Heart right ventricle (tissue), 16 donors: Measurements from ENCODE around the gene KRTAP12-1. TPM values are rescaled to one million over a fixed set of nuclear protein-coding genes. Genes with fewer than 3 reads are reported as not detected.

ENCODE experiments used
- ATAC-seq, 8 donors: fragments of 200-7000 bp; cut with Tn5 transposase; one replicate each; pipeline ENCODE4 v1.9.1; 2020; ENCODE audit warnings: mild to moderate bottlenecking in 8 of 8, moderate library complexity in 8 of 8, moderate number of reproducible peaks in 1 of 8
- DNase-seq, 2 donors: peaks; one replicate each; pipeline ENCODE4 v3.0.0-alpha.2; 2020
- H3K27ac ChIP-seq, 10 donors: fragments of 200-600 bp; sonication (generic) in 2 of 10; one replicate each; pipeline versions ENCODE4 v1.5.0 to v1.8.0; 2020 to 2022; ENCODE audit warnings: mild to moderate bottlenecking in 3 of 10
- H3K27me3 ChIP-seq, 7 donors: fragments of 200-600 bp; one replicate each; pipeline ENCODE4 v1.8.0; 2021 to 2022; ENCODE audit warnings: mild to moderate bottlenecking in 2 of 7
- H3K36me3 ChIP-seq, 9 donors: fragments of 200-600 bp; sonication (generic) in 1 of 9; one replicate each; pipeline versions ENCODE4 v1.5.0 to v1.8.0; 2020 to 2022; ENCODE audit warnings: mild to moderate bottlenecking in 2 of 9
- H3K4me1 ChIP-seq, 9 donors: fragments of 200-600 bp; sonication (generic) in 1 of 9; one replicate each; pipeline versions ENCODE4 v1.5.0 to v1.8.0; 2020 to 2022; ENCODE audit warnings: mild to moderate bottlenecking in 4 of 9
- H3K4me3 ChIP-seq, 10 donors: fragments of 200-600 bp; sonication (generic) in 2 of 10; one replicate each; pipeline versions ENCODE4 v1.5.0 to v1.8.0; 2020 to 2022; ENCODE audit warnings: mild to moderate bottlenecking in 7 of 10, moderate library complexity in 2 of 10
- H3K9me3 ChIP-seq, 11 donors: fragments of 200-600 bp in 10 of 11; sonication (generic) in 2 of 11; one replicate each; pipeline versions ENCODE4 v1.5.0 to v1.8.0; 2013 to 2022; ENCODE audit warnings: mild to moderate bottlenecking in 2 of 11, control low read depth in 1 of 11, moderate library complexity in 1 of 11
- WGBS, 2 donors: extraction: QIAGEN DNeasy Blood & Tissue Kit; methylation state at CpG; one replicate each; pipeline ENCODE4 v1.1.7; 2013; ENCODE audit warnings: inconsistent platforms in 1 of 2; 5-methylcytosine and 5-hydroxymethylcytosine counted together
- intact Hi-C, 10 donors: fragments of 100-400 bp; cut with DNase I; formaldehyde crosslinking; loops; one replicate each; pipeline versions ENCODE4 v1.11.1 to v1.14.2; 2022
- polyA plus RNA-seq, 2 donors: library from polyadenylated mRNA; stranded (reverse); fragments of 200-250 nt; gene quantifications; one replicate each; pipeline ENCODE4 v1.2.3, GENCODE V29; 2013
- total RNA-seq, 10 donors: library from RNA; stranded (reverse); fragmentation: NEBNext Ultra II Directional in 3 of 10; extraction: Animal tissue kit (Norgen Biotek cat#: 25700) in 3 of 10; gene quantifications; one replicate each; pipeline versions ENCODE4 v1.2.1 to v1.2.4, GENCODE V29; 2021 to 2023
- TF ChIP-seq, protein P1 (sequence below), 9 donors: fragments of 200-600 bp; sonication (generic) in 2 of 9; IDR thresholded peaks; one replicate each; pipeline versions ENCODE4 v1.5.0 to v1.8.0; 2021 to 2022; ENCODE audit warnings: antibody characterized with exemption in 9 of 9, mild to moderate bottlenecking in 5 of 9, moderate library complexity in 1 of 9
- donor health status: Arrhythmogenic right ventricular cardiomyopathy.
- donor health status: ischemic (EF 13 %, LVEDD 7.1; RV severe dilation, severe dysfunction).
- donor health status: healthy with polysubstance abuse.
- donor health status: DM: no; HTN: yes; CAD: no.
- donor health status: DM: no; HTN: no; CAD: no.
- donor health status: ischemic (EF 25% LVEDD 6.9; RV normal size, moderate dysfunction).
- donor health status: ischemic (EF 25% LVEDD 5.7; RV mildly dilated, moderate dysfunction).
- donor health status: healthy.
- donor health status: DM: yes; HTN: yes; CAD: no.
- donor health status: Ischemic cardiomyopathy.
- donor health status: ischemic (EF 35%, LVEDD 5.7; RV mildly dilated, moderate dysfunction).
- donor health status: nonischemic (EF 11% LVEDD 7.7; RV severe dilation, severe dysfunction).
- donor health status: DM: yes; HTN: yes; CAD: no.
- donor health status: PGD.
- donor health status: ischemic (EF 29% LVEDD 5.4; RV normal size, mild dysfunction).
- donor health status: nonischemic (EF 23%, LVEDD 6.1; RV moderate dilation, normal function).

The KRTAP12-1 gene
- total and polyA plus RNA-seq, 12 donors: not detected

DNA sequence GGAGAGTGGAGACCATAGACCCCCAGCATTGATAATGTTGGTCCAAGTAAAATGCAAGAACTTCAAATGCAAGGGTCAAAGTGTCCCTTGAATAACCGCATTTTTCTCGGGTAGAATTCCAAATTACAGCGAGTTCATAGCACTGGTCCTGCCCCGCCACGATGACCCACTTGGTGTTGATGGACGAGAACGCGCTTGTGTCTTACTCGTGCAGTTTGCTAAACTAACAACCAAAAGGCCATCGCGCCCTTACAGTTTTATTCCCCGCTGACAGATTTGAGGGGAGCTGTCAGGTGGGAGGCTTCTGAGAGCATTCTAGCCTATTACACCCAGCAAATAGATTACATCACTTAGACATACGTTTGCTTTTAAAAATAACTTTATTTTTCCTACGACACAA, 46.8 kb upstream of the KRTAP12-1 start:
- no peak for ATAC-seq
- no peak overlapping the region for H3K4me3 ChIP-seq
- H3K27me3 ChIP-seq: peaks cover 0 to 65% (median 41%) of the 10 kb centered on the region in 7 donors
- 84 to 90% methylated on average over 14 of the region's 14 CpGs for WGBS, 2 donors
- H3K27ac ChIP-seq: no peak overlapping the region
- H3K9me3 ChIP-seq: no peaks in the 10 kb centered on the region
- no peaks in the 10 kb centered on the region for H3K36me3 ChIP-seq
- intact Hi-C loops: no loop called here
- TF ChIP-seq, protein P1, sequence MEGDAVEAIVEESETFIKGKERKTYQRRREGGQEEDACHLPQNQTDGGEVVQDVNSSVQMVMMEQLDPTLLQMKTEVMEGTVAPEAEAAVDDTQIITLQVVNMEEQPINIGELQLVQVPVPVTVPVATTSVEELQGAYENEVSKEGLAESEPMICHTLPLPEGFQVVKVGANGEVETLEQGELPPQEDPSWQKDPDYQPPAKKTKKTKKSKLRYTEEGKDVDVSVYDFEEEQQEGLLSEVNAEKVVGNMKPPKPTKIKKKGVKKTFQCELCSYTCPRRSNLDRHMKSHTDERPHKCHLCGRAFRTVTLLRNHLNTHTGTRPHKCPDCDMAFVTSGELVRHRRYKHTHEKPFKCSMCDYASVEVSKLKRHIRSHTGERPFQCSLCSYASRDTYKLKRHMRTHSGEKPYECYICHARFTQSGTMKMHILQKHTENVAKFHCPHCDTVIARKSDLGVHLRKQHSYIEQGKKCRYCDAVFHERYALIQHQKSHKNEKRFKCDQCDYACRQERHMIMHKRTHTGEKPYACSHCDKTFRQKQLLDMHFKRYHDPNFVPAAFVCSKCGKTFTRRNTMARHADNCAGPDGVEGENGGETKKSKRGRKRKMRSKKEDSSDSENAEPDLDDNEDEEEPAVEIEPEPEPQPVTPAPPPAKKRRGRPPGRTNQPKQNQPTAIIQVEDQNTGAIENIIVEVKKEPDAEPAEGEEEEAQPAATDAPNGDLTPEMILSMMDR (IDR thresholded peaks at IDR 0.05): no peak
- peaks cover 0 to 3% (median 0%) of the 10 kb centered on the region in 9 donors for H3K4me1 ChIP-seq
- DNase-seq: no peak

DNA sequence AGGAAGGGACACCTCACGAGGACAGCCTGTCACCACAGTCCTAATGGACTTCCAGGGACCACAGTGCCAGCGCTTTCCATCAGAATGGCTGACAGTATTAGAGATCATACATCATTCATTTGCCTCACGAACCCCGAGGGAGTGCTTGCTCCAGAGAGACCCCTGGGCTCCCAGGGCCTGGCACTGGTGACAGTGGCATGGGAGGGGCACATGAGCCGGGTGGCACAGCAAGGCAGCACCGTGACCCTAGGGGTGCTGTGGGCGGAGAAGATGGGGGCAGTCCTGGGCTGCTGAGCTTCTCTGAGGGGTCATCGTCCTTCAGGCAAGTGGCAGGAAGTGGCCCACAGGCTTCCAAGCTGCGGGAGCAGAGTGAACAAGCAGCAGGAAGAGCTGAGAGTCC, 45.8 kb upstream of the KRTAP12-1 start:
- H3K4me1 ChIP-seq: peaks cover 0 to 9% (median 0%) of the 10 kb centered on the region in 9 donors
- ATAC-seq (no peak), DNase-seq (no peak)
- no peak overlapping the region for H3K27ac ChIP-seq
- WGBS, 2 donors: 70 to 80% methylated on average over 9 of the region's 9 CpGs
- TF ChIP-seq, protein P1 (IDR thresholded peaks at IDR 0.05): no peak
- no peak overlapping the region for H3K4me3 ChIP-seq
- intact Hi-C loops: no loop called here
- H3K36me3 ChIP-seq: no peaks in the 10 kb centered on the region
- H3K27me3 ChIP-seq: peaks cover 0 to 73% (median 51%) of the 10 kb centered on the region in 7 donors
- no peaks in the 10 kb centered on the region for H3K9me3 ChIP-seq

DNA sequence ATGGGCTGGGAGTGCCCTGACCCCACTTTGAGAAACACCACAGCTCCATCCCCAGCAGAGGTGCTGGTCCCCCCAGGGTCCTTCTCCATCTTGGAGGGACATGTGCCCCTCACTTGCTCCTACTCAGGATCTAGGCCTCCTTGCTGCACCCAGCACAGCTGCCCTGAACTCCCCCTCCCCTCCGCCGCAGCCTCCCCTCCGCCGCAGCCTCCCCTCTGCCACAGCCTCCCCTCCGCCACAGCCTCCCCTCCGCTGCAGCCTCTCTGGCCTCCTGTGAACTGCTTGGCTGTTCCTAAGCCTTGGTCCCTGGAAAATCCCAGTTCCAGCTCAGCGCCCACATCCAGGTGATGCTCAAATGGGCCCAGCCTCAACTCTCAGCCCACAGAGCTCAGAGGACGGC, 45.4 kb upstream of the KRTAP12-1 start:
- DNase-seq (no peak), ATAC-seq (no peak)
- Histone ChIP-seq H3K4me1 (peaks cover 0 to 9% (median 0%) of the 10 kb centered on the region in 9 donors), H3K36me3 (no peaks in the 10 kb centered on the region), H3K27ac (no peak overlapping the region), H3K4me3 (no peak overlapping the region), H3K27me3 (peaks cover 0 to 78% (median 55%) of the 10 kb centered on the region in 7 donors), H3K9me3 (no peaks in the 10 kb centered on the region)
- intact Hi-C loops: no loop called here
- TF ChIP-seq, protein P1 (IDR thresholded peaks at IDR 0.05): no peak
- 94 to 99% methylated on average over 7 to 8 of the region's 8 CpGs for WGBS, 2 donors

DNA sequence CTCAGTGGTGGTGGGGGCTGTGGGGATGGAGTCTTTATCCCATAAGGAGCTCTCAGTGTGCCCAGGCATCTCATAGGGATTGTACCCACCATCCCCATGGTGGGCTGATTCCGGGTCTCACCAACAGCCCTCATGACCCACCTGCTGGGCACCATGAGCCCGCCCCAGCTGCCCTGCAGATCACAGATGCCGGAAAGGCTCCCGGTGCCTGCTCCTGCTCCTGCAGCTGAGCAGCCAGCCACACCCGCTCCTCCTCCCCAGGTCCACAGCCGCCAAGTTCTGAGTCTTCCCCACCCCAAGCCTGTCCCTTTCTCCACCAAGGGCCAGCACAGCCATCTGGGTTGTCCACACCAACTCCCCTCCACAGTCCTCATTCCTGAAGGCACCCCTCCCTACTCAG, 44.9 kb upstream of the KRTAP12-1 start:
- Histone ChIP-seq H3K36me3 (no peaks in the 10 kb centered on the region), H3K9me3 (no peaks in the 10 kb centered on the region), H3K27me3 (peaks cover 0 to 83% (median 59%) of the 10 kb centered on the region in 7 donors), H3K4me1 (peaks cover 0 to 9% (median 0%) of the 10 kb centered on the region in 9 donors), H3K4me3 (no peak overlapping the region), H3K27ac (no peak overlapping the region)
- intact Hi-C loops: no loop called here
- TF ChIP-seq, protein P1 (IDR thresholded peaks at IDR 0.05): no peak
- WGBS, 2 donors: 71 to 73% methylated on average over 6 of the region's 6 CpGs
- no peak for DNase-seq
- ATAC-seq: no peak
